ENCODE measurements around the gene GJA5.
"Not testable (repeated sequence)": the region's sequence is repeated elsewhere in the genome, so short reads cannot be mapped to it uniquely, and the experiment has no call there.

Gene GJA5

GRCh38 chr1:147758379-147759100 lies 1.9 kb downstream of the GJA5 start:
- DNase-seq = no peak

GRCh38 chr1:147757015-147757990 lies 3.1 kb downstream of the GJA5 start:
- no peak for DNase-seq

GRCh38 chr1:147756341-147756740 lies 4.1 kb downstream of the GJA5 start:
- DNase-seq = no peak

DNA sequence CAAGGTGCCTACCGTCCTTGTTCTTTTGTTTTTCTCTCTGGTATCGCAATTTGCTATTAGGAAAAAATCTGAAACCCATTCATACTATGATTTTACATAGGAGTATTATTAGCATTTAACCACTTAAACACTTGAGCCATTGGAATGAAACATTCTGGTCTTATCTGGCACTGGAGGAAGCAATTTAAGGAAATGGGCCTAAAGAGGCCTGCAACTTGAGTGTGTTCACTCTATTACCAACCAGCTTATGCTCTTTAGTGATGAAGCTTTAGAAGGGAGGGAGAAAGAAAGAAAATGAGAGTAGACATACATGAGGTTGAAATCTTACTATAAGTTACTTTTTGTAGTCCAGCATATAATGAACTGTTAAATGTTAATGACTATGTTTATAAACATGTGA lies 5.7 kb downstream of the GJA5 start:
- no peak for DNase-seq

DNA sequence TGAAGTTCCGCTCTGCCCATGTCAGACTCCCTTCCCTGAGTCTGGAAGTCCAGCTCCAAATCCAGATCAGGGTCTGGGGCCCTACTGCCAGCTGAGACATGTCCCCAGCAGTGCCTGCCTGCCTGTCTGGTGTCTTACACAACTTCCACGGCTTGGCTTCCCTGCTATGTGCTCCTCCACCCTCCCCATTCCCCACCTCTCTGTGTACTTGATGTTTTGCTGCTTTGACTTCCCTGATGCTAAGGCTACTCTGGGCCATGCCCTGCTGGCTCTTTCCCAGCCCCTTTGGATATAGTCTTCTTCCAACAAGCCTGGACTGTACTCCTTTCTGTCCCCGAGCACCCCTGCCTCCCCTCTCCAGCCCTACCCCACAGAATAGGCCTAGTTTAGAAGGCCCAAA lies 7.3 kb downstream of the GJA5 start:
- DNase-seq = no peak

DNA sequence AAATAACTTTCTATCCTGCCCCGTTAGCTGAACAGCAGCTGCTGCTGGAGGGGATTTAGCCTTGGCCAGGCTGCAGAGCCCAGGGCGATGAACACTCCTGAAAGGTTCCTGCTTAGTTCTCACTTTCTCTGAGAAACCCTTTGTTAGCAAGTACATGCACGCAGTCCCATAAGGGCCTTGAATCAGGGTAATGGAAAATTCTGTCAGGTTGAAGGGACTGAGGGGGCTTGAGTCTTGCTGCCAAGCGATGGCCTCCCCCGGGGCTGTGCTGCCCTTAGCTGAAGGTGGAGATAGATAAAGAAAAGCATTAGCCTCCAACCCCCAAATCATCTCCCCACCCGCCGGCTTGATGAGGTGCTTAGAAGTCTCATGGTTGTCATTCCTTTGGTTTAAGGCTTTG lies 7.9 kb downstream of the GJA5 start:
- DNase-seq = no peak

DNA sequence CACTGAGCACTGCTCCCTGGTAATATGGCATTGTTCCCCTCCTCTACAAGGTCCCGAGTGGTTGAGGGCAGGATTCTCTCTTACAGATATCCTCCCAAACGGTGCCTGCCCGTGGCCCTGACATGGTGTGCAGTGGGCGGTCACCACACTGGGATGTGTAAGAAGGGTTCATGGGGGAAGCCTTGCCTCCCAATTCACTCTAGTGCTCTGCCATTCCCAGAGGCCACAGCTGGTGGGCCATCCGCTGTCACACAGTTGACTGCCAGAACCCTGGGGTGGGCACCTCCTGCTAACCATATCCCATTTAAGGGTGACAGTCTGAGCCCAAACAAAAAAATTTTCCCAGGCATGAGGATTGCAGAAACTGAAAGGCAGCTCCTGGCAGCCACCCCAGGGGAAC lies 9.1 kb downstream of the GJA5 start:
- DNase-seq = no peak

- DNase-seq = no peak
Measured at GRCh38 chr1:147750618-147751217, 9.7 kb downstream of the GJA5 start.

GRCh38 chr1:147749792-147750191 lies 10.6 kb downstream of the GJA5 start:
- DNase-seq = no peak

DNA sequence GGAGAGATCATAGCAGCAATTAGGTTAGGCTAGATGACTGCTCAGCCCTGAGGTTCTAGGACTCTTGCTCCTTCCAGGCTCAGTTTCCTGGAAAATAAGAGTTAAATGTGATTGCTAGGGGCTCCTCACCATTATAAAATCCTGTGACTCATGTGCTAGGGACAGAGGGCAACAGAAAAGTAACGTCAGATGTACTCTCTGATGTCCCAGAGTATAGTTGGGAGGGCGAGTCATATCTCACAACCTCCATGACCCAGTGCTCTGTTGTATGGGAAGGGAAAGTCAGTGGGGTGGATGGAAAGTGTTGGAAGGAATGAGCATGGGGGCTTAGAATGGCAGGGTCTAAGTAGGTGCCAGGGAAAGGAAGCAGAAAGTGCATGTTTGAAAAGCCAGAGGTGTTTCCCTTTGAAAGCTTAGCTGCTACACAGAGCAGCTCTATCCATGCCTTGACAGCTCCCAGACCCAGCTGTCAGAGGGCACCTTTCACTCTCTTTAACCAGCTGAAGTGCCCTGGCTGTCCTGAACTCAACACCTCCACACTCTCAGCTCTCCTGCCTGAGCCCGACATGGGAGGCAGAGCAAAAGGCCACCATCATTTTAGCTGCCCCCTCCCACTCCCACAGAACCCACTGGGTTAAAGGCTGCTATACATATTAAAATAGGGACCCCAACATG lies 11.6 kb downstream of the GJA5 start:
- DNase-seq = no peak

DNA sequence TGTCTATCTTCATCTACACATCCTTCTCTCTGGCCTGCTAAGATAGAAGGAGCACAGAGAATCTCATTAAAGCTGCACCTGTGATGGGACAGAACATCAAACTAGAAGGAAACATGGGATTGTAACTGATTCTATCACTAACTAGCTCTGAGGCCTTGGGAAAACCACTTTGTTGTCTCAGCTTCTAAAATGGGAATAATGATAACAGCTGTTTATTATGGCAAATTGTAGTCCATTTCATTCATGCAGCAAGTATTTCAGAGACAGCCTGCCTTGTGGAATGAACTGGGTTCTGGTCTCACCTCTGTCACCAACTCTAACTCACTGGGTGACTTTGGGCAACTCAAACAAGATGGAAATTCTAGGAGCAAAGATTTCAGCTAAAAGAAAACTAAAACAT lies 12.4 kb downstream of the GJA5 start:
- DNase-seq = no peak

- no peak for DNase-seq
Measured at GRCh38 chr1:147745271-147745670, 15.1 kb downstream of the GJA5 start.

GRCh38 chr1:147741065-147741464 lies 19.3 kb downstream of the GJA5 start:
- DNase-seq = no peak

GRCh38 chr1:147740391-147740790 lies 20.0 kb downstream of the GJA5 start:
- no peak for DNase-seq

- DNase-seq = no peak
Measured at GRCh38 chr1:147738739-147739476, 21.5 kb downstream of the GJA5 start.

- no peak for DNase-seq
Measured at GRCh38 chr1:147738129-147738528, 22.3 kb downstream of the GJA5 start.

GRCh38 chr1:147736883-147737282 lies 23.5 kb downstream of the GJA5 start:
- DNase-seq = no peak

GRCh38 chr1:147735423-147735822 lies 25.0 kb downstream of the GJA5 start:
- DNase-seq = no peak

- not testable (repeated sequence) for DNase-seq
Measured at GRCh38 chr1:147734291-147734841, 26.0 kb downstream of the GJA5 start.

DNA sequence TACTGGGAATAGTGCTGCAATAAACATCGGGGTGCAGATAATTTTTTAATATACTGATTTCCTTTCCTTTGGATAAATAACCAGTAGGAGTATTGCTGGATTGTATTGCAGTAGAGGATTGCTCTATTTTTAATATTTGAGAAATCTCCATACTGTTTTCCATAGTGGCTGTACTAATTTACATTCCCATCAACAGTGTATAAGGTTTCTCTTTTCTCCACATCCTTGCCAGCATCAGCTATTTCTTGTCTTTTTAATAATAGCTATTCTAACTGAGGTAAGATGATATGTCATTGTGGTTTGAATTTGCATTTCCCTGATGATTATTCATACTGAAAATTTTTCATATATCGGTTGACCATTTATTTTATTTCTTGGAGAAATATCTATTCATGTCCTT lies 31.1 kb downstream of the GJA5 start:
- no peak for DNase-seq

GRCh38 chr1:147726168-147726567 lies 34.2 kb downstream of the GJA5 start:
- DNase-seq = no peak

- DNase-seq = no peak
Measured at GRCh38 chr1:147725685-147726084, 34.7 kb downstream of the GJA5 start.

Measured in CD4-positive, alpha-beta T cell treated with Interleukin-12 subunit alpha and Interleukin-12 subunit beta, for 1 hour (primary cell).